Choroid plexus epithelial cell (primary cell): ENCODE measurements around the gene FOXP4.
A peak's percentile ranks its signal among the peaks of the same experiment; 100 is the strongest.

Experiments
- DNase-seq: peaks from one replicate; pipeline ENCODE4 v3.0.0-alpha.2; 2010; ENCODE audit warnings: low read depth
- H3K4me3 ChIP-seq: 2 replicates; pipeline ENCODE4 v1.5.1; 2011; ENCODE audit warnings: low read depth, mild to moderate bottlenecking, control low read depth, low read length, moderate library complexity
- CTCF ChIP-seq: conservative IDR thresholded peaks from 2 replicates; pipeline ENCODE4 v1.5.1; 2011; ENCODE audit warnings: low read depth, mild to moderate bottlenecking, control low read depth, inconsistent platforms, low read length, moderate library complexity

Gene FOXP4

GRCh38 chr6:41538556-41539182 lies 7.5 kb upstream of the FOXP4 start:
- peak; percentile 56 for DNase-seq

GRCh38 chr6:41539204-41539603 lies 7.0 kb upstream of the FOXP4 start:
- no peak overlapping the region for H3K4me3 ChIP-seq
- DNase-seq = no peak
- TF ChIP-seq CTCF = no peak

More at GRCh38 chr6:41538556-41539182, 7.5 kb upstream of the FOXP4 start:
- no peak for TF ChIP-seq CTCF
- H3K4me3 ChIP-seq = no peak overlapping the region

- no peak for TF ChIP-seq CTCF
- no peak overlapping the region for H3K4me3 ChIP-seq
- no peak for DNase-seq
Measured at GRCh38 chr6:41541364-41541763, 4.8 kb upstream of the FOXP4 start.

- TF ChIP-seq CTCF = no peak
- no peak for DNase-seq
- no peak overlapping the region for H3K4me3 ChIP-seq
Measured at GRCh38 chr6:41543087-41543486, 3.1 kb upstream of the FOXP4 start.

- peak overlapping the region; percentile 78 for H3K4me3 ChIP-seq
- no peak for DNase-seq
- no peak for TF ChIP-seq CTCF
Measured at GRCh38 chr6:41545247-41545702, 906 bp upstream of the FOXP4 start.

GRCh38 chr6:41546475-41546865 lies 289 bp downstream of the FOXP4 start:
- H3K4me3 ChIP-seq = peak overlapping the region; percentile 78
- TF ChIP-seq CTCF = no peak
- no peak for DNase-seq
